NCI-H1105 treated with DMSO at 0.1 percent for 48 hours (cell line): ENCODE results near the gene FAIM2.

Source experiments
- DNase-seq: peaks from one replicate; lab custom pipeline; 2025; lab: John Stamatoyannopoulos, UW

Gene FAIM2

DNA sequence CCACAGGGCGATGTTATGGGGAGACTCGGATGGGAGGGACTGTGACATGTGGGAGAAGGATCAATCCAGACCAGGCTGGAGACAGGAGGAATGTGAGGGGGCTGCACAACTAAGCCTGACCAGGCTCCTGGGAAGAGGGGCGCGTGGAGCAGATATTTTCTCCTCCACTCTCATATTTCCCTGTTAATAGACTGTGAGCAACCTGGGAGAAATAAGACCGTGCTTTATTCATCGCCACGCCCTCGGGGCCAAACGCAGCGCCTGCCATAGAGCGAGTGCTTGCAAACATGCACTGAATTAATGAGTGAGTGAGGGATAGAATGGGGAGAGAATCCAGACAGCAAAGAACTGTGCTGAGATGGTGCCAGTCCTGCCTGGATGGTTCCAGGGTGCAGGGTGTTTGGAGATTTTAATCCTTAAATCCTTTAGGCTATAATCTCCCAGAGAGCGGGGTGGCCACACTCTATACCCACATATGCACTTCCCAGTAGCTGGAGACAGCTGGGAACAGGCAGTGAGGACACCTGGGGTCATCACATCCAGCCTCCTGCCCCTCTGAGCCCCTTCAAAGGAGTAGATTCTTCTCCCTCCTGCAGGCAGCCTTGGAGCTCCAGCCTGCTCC is 13.6 kb upstream of the FAIM2 start:
- DNase-seq: no peak

DNA sequence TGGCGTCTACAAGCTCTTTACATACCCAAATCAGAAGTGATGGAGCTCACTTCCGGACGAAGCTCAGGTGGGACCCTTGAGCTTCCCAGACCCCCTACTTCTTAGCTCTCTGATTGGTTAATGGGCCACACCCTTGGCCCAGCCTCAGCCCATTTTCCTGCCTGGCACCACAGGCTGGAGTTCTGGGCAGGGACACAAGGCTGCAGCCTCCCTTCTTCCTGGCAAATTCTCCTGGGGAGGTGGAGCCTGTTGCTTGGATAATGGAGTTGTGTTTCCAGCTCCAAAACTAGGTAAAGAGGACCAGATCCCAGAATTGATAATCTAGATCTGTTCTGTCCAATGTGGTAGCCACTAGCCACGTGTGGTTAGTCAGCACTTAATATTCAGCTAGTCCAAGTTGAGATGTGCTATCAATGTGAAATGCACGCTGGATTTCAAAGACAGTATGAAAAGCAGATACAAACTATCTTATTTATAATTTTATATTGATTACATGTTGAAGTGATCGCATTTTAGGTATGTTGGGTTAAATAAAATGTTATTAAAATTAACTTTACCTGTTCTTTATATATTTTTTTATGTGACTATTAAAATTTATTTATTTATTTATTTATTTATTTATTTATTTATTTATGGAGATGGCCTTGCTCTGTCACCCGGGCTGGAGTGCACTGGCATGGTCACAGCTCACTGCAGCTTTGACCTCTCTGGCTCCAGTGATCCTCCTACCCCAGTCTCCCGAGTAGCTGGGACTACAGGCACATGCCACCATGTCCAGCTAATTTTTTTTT is 12.6 kb upstream of the FAIM2 start:
- no peak for DNase-seq

DNA sequence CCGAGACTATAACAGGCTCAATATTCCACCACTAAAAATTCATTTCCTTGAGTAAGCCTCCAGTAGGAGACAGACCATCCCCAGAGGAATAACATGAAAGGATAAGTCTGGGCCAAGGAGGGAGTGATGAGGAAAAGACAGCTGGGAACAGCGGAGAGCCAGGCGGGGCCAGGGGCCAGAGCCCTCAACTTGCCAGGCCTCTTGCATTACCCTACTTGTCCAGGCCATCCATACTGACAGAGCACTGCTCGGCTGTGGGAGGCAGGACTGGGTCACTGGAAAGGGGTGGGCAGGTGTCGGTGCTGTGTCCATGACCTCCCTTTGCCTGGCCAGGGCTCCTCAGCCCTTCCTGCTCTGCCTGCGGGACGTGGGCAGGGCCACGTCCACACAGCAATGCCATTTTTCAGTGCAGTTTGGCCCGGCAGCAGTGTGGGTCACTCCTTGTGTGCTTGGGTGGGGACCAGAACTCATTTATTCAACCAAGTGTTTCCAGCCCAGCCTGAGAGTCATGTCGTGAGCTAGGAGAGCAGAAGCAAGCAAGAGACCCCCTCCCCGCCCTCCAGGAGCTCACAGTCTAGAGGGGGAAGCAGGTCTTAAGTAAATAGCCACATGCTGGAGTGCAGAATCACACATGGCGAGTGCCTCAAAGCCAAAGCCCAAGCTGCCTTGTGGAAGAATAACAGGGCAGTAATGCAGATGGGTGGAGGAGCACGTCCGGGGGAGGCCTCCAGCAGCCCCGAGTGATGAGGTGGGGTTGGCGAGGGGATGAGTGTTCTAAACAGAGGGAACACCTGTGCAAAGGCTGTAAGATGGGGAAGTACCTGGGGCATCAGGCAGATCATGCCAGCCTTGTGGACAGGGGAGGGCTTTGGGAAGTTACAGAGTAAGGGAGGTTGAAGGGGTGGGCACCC is 8.9 kb upstream of the FAIM2 start:
- no peak for DNase-seq

- DNase-seq: no peak
Measured at GRCh38 chr12:49911213-49911605, 7.5 kb upstream of the FAIM2 start.

DNA sequence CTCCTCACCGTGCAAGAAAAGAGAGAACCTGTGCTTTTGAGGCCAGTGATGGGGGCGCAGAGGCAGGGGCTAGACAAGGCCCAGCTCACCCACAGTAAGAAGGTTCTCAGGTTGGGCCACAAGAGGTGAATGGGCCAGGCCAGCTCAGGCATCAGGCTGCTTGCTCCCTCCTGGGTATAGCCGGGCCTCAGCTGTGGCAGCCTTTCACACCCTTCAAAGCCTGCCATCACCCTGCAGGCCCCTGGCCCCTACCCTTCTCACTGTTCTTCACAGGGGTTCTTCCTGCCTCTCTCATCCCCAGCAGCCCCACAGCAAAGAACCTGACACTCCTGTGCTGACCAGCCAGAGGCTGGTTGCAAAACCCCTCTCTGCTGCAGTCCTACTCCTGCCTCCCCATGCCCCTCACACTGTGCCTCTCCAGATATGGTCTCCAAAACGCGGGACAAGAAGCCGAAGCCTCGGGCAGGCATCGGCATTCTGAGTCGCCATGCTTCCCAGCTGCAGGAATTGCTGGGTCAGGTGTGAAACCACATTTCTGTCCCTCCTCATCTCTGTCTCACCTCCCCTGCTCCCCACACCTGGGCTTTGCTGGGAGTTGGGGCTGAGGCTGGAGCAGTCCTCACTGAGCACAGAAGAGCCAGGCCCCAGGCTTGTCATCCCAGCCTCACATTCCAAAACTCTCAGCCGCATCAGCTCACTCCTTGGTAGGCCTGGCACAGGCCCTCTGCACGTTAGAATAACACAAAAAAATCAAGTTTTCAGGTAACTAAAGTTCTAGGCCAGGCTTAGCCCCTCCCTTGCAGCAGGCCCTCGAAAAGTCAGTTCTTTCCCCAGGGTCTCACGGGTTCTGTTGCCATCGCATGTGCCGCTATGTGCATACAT is 6.9 kb upstream of the FAIM2 start:
- DNase-seq: no peak

DNA sequence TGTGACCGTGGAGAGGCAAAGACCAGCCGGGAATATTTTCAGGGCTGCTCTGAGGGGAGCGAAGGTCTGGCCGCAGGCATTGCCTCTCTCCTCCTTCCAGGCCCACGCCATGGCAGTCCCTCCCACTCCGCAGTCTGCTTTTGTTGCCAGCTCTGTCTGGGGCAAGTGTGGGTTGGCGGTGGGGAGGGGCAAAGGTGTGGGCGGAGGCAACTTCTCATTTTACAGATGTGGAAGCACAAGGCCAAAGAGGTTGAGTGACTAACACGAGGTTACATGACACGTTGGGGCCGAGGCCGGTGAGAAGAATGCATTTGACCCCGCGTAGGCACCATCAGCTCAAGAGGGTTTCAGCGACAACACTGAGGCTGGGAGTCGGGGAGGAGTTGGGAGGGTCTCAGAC is 6.1 kb upstream of the FAIM2 start:
- DNase-seq: no peak

GRCh38 chr12:49909356-49909755 is 5.7 kb upstream of the FAIM2 start:
- DNase-seq: no peak

DNA sequence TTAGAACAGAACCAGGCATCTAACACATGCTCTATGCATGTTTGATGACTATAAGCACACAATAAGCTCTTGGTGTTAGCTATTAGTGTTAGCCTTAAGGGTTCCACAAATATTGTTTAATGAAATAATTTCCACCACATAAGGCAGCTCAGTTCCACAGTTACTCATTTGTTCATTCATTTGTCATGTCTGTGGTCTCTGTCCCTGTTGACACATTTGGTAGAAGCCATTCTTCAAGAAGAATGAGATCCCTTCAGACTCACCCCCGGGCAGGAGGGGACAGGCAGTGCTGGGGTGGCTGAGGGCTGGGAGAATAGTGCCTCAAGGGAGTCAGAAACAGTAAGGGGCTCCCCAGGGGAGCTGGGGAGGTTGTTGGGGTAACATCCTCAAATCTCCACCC is 3.7 kb upstream of the FAIM2 start:
- DNase-seq: no peak

- DNase-seq: no peak
Measured at GRCh38 chr12:49905718-49906314, 2.1 kb upstream of the FAIM2 start.

- no peak for DNase-seq
Measured at GRCh38 chr12:49904601-49905000, 901 bp upstream of the FAIM2 start.

DNA sequence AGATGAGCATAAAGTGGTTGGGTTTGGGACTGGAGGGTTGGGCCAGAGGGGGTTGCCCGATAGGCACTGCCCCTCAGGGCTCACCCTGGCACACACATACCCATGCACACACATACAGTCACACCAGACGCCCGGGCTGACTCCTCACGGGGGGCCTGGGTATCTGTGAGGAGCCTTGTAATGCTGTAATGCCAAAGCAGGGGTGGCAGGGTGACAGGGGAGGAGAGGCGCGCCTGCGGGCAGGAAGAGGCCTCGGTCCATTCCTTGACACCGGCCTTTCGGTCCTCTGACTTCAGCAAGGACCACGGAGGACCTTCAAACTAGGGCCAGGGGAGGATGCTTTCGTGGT is 375 bp downstream of the FAIM2 start:
- DNase-seq: no peak

GRCh38 chr12:49902399-49903350 is 1.0 kb downstream of the FAIM2 start:
- no peak for DNase-seq

DNA sequence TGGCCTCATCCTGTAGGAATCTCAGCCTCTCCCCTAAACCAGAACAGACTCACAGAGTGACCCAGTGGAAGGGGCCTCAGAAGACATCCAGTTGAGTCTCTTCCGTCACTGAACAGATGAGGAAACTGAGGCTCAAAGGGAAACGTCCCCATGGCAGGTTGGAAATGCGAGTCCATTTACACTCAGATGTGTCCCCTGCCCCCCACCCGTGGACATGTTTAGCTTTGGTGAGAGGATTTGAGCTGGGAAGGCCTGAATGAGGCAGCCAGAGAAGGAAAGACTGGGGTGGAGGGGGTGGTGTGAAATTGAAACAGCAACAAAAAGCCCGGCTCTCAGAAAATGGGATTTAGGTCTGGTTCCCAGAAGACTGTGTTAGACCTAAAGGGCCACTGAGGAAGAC is 1.7 kb downstream of the FAIM2 start:
- no peak for DNase-seq

DNA sequence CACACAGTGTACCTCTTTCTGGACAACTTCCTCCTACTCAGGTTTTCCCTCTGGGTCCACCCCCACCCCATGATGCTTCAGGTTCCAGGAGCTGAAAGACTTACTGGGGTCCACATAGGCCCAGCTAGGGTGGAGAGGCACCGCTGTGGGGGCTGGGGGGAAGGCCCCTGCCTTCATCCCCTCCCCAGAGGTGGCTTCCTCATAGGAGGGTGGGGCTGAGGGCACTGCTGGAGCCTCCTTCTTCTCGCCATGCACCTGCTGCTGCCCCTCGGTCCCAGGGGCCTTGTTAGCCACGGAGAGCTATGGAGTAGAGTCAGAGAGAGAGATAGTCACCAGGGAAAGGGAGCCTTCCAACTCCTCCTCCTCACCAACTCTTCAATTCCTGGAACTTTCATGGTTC is 2.7 kb downstream of the FAIM2 start:
- DNase-seq: no peak

DNA sequence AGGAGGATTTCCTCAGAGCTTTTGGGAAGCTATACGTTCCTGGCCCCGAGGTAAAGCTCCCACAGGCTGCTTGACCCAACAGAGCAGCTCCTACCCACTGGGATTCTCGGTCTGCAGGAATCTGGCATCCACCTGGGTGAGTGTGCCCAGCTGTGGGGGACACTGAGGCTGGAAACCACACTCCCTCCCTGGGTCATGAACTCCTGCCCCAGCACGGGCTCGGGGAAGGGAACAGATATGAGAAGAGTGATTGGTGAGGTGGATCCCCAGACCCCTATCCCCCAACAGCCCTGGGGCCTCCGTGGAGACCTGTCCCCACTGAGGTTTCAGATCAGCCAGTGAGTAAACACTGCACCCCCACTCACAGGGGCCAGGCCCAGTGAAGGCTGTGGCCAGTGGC is 3.3 kb downstream of the FAIM2 start:
- no peak for DNase-seq

DNA sequence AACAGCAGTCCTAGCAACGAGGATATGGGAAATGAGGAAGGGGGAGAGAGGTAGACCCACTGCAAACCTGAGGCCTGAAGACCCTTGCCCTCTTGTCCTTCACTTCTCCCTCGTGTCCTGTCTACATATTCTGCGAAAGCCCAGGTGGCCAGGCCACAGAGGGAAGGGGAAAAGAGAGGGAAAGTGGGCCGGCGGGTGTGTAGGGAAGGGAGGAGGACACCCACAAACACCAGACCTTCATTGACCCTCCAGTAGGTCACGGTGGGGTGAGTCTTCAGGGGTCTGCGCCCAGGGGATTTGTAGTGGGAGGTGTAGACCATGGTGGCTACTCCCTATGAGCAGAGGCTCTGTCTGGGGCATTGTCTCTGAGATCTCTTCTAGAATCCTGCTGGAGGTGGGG is 3.8 kb downstream of the FAIM2 start:
- DNase-seq: no peak

DNA sequence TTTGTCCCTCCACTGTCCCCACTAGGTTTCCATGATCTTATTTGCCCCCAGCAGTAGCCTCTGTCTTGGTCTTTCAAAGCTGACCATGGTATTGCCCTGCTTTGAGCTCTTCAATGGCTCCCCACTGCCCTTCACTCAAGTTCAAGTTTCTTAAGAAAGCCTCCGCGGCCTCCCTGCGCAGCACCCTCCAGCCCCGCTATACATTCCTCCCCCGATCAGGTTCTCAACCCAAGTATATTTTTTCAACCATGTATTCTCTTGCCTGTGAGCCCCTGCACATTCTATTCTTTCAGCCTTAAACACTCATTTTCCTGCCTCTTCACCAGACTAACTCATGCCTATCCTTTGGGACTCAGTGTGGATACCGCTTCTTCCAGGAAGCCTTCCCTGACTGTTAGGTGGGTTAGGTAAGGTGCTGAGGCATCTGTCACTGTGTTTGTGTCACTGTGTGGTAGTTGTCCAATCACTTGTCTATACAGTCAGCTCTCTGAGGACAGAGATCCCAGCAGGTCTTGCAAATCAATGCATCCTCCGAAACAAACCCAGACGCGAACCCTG is 4.3 kb downstream of the FAIM2 start:
- DNase-seq: no peak

GRCh38 chr12:49897276-49897675 is 6.4 kb downstream of the FAIM2 start:
- no peak for DNase-seq

- DNase-seq: no peak
Measured at GRCh38 chr12:49895773-49896172, 7.9 kb downstream of the FAIM2 start.

DNA sequence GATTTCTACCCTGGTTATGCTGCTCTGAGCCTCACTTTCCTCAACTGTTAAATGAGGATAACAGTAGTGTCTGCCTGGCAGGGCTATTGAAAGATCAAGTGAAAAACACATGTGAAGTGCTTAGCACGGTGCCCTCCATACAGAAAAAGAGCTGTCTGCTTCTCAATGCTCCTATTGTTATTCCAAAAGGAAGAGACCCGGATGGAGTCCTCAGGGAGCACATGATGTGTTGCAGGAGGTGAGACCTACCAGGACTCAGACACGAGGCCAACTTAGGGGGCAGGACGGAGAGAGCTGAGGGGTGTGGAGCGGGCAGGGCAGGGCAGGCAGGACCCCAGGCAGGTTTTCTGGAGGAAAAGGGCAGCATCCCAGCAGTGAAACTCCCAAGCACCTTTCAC is 8.9 kb downstream of the FAIM2 start:
- no peak for DNase-seq
